GM12878 (cell line): ENCODE measurements around the gene SLC4A5. TPM values are rescaled to one million over a fixed set of nuclear protein-coding genes. Genes with fewer than 3 reads are reported as not detected.

ENCODE experiments used
- BHLHE40 ChIP-seq, 2 experiments: fragments of 450-650 bp in 1 of 2; IDR thresholded peaks; 2 replicates each; pipeline ENCODE4 v1.6.1; 2011 to 2017; ENCODE audit warnings: low read depth in 2 of 2, borderline replicate concordance in 1 of 2, improper control_type of control experiment in 1 of 2, low read length in 1 of 2, mild to moderate bottlenecking in 1 of 2
- EED ChIP-seq: sonication (generic); IDR thresholded peaks from 2 replicates; pipeline ENCODE4 v1.6.1; 2016; ENCODE audit warnings: antibody characterized with exemption, low read depth
- ESRRA ChIP-seq: IDR thresholded peaks from 2 replicates; pipeline ENCODE4 v1.6.1; 2012; ENCODE audit warnings: mild to moderate bottlenecking, low read length, improper control_type of control experiment
- GATAD2B ChIP-seq: fragments of 450-650 bp; conservative IDR thresholded peaks from 2 replicates; pipeline ENCODE4 v1.6.1; 2017; ENCODE audit warnings: low read depth, mild to moderate bottlenecking, moderate library complexity
- SUZ12 ChIP-seq: fragments of 200-600 bp; sonication (generic); IDR thresholded peaks from one replicate; pipeline ENCODE4 v1.6.1; 2018; ENCODE audit warnings: antibody characterized with exemption, mild to moderate bottlenecking; ENCODE audit not compliant: unreplicated experiment
- TCF3 ChIP-seq: IDR thresholded peaks from 2 replicates; pipeline ENCODE4 v1.6.1; 2012; ENCODE audit warnings: low read depth, mild to moderate bottlenecking, low read length, borderline replicate concordance; ENCODE audit not compliant: insufficient read depth
- ZBTB4 ChIP-seq: fragments of 450-650 bp; formaldehyde crosslinking; IDR thresholded peaks from 2 replicates; pipeline ENCODE4 v1.4.0; 2022; ENCODE audit warnings: mild to moderate bottlenecking, moderate library complexity
- polyA plus RNA-seq, 11 experiments: library from polyadenylated mRNA; depleted of rRNA in 4 of 11; unstranded in 6 of 11; stranded (reverse) in 5 of 11; fragments of >200 nt; fragmentation: Nextera tagmentation in 4 of 11; fragmentation: Illumina TruSeq in 1 of 11; extraction: Ambion mirVana in 4 of 11; extraction: Trizol in 1 of 11; gene quantifications; 1 replicate in 1 of 11; 2 replicates in 10 of 11; pipeline versions ENCODE4 v1.2.1 to v1.2.3, GENCODE V29; 2011 to 2016; ENCODE audit warnings: inconsistent platforms in 2 of 11, missing spikeins in 2 of 11, low read depth in 1 of 11
- total RNA-seq, 4 experiments: library from RNA; depleted of rRNA in 3 of 4; stranded (reverse); fragments of >200 nt in 3 of 4; fragmentation: Illumina TruSeq in 1 of 4; extraction: Trizol in 1 of 4; gene quantifications; 2 replicates each; pipeline versions ENCODE4 v1.2.1 to v1.2.3, GENCODE V29; 2013 to 2021

Gene SLC4A5
- total and polyA plus RNA-seq, 10 of the 15 experiments (the other 5 are each of a cell fraction or from before 2014, with no cell fraction given), result 0.15 to 4.7 (median 1.6) TPM

- TF ChIP-seq EED (no peak), BHLHE40 (IDR thresholded peaks at IDR 0.05; ENCODE audit: borderline replicate concordance in 1 of 2, low read depth in 2 of 2, low read length in 1 of 2) (no peak), SUZ12 (no peak), ZBTB4 (CRISPR knock-in tag) (no peak), ESRRA (no peak), TCF3 (no peak), GATAD2B (no peak)
Observed at GRCh38 chr2:74381751-74382150, 38.5 kb upstream of the SLC4A5 start (continued).
